WTC11 (cell line): ENCODE data around the gene LGI4. TPM values are rescaled to one million over a fixed set of nuclear protein-coding genes. Genes with fewer than 3 reads are reported as not detected.

ENCODE experiments used
- ATAC-seq: fragments of 200-7000 bp; cut with Tn5 transposase; 2 replicates; pipeline ENCODE4 v1.10.0; 2021; ENCODE audit warnings: mild to moderate bottlenecking, moderate library complexity
- CTCF ChIA-PET: fragments of 300-600 bp; sonication (Branson Sonifier 250); formaldehyde crosslinking; loops from one replicate; lab custom pipeline; 2021; ENCODE audit warnings: antibody characterized with exemption; lab: Charles Lee
- POLR2A ChIA-PET: fragments of 350-600 bp; sonication (Branson Sonifier 250); formaldehyde crosslinking; loops from one replicate; lab custom pipeline; 2021; ENCODE audit warnings: antibody characterized with exemption; lab: Charles Lee
- DNase-seq: peaks from one replicate; pipeline ENCODE4 v3.0.0; 2021; ENCODE audit warnings: low spot score
- H3K27ac Mint-ChIP-seq: 2 replicates; pipeline ENCODE4 v1.8.0; 2021; ENCODE audit warnings: mixed read lengths
- H3K27me3 Mint-ChIP-seq: 2 replicates; pipeline ENCODE4 v1.8.0; 2021; ENCODE audit warnings: low read depth, mild to moderate bottlenecking, moderate library complexity, mixed read lengths
- H3K36me3 Mint-ChIP-seq: 2 replicates; pipeline ENCODE4 v1.8.0; 2021; ENCODE audit warnings: mixed read lengths
- H3K4me1 Mint-ChIP-seq: 2 replicates; pipeline ENCODE4 v1.8.0; 2022; ENCODE audit warnings: mixed read lengths
- H3K4me3 Mint-ChIP-seq: 2 replicates; pipeline ENCODE4 v1.8.0; 2021; ENCODE audit warnings: mild to moderate bottlenecking, moderate library complexity, mixed read lengths
- H3K9me3 Mint-ChIP-seq: 2 replicates; pipeline ENCODE4 v1.8.0; 2021; ENCODE audit warnings: mixed read lengths
- E2F1 ChIP-seq: sonication (generic); formaldehyde crosslinking; IDR thresholded peaks from 2 replicates; pipeline ENCODE4 v1.8.0; 2022; ENCODE audit warnings: mild to moderate bottlenecking, missing genetic modification reagents
- ELF4 ChIP-seq: sonication (generic); formaldehyde crosslinking; IDR thresholded peaks from 2 replicates; pipeline ENCODE4 v1.8.1; 2022; ENCODE audit warnings: low read depth, mild to moderate bottlenecking, moderate library complexity, missing genetic modification reagents
- ESRRA ChIP-seq: sonication (generic); formaldehyde crosslinking; IDR thresholded peaks from 2 replicates; pipeline ENCODE4 v1.8.1; 2022; ENCODE audit warnings: mild to moderate bottlenecking, missing genetic modification reagents, borderline replicate concordance
- JAZF1 ChIP-seq: fragments of 250-450 bp; sonication (Bioruptor Pico); IDR thresholded peaks from 2 replicates; pipeline ENCODE4 v1.9.0; 2021; ENCODE audit warnings: moderate library complexity, mild to moderate bottlenecking, inconsistent platforms
- KAT7 ChIP-seq: sonication (generic); formaldehyde crosslinking; IDR thresholded peaks from 2 replicates; pipeline ENCODE4 v1.8.1; 2023; ENCODE audit warnings: missing genetic modification reagents, mild to moderate bottlenecking, borderline replicate concordance
- NFYB ChIP-seq: sonication (generic); formaldehyde crosslinking; conservative IDR thresholded peaks from 2 replicates; pipeline ENCODE4 v1.8.0; 2022; ENCODE audit warnings: low read depth, missing genetic modification reagents
- NR2C2 ChIP-seq: sonication (generic); formaldehyde crosslinking; IDR thresholded peaks from 2 replicates; pipeline ENCODE4 v1.8.0; 2022; ENCODE audit warnings: mild to moderate bottlenecking, missing genetic modification reagents
- OVOL2 ChIP-seq: fragments of 250-450 bp; sonication (Bioruptor Pico); IDR thresholded peaks from 2 replicates; pipeline ENCODE4 v1.9.0; 2021; ENCODE audit warnings: mild to moderate bottlenecking, borderline replicate concordance
- PRRX2 ChIP-seq: fragments of 250-450 bp; sonication (Bioruptor Pico); IDR thresholded peaks from 2 replicates; pipeline ENCODE4 v1.8.0; 2021; ENCODE audit warnings: mild to moderate bottlenecking
- SMAD4 ChIP-seq: sonication (generic); formaldehyde crosslinking; IDR thresholded peaks from 2 replicates; pipeline ENCODE4 v1.8.0; 2022; ENCODE audit warnings: mild to moderate bottlenecking, missing genetic modification reagents
- TCF7 ChIP-seq: sonication (generic); formaldehyde crosslinking; IDR thresholded peaks from 2 replicates; pipeline ENCODE4 v1.8.0; 2022; ENCODE audit warnings: mild to moderate bottlenecking, low read depth, missing genetic modification reagents, moderate library complexity
- TEAD1 ChIP-seq: sonication (generic); formaldehyde crosslinking; IDR thresholded peaks from 2 replicates; pipeline ENCODE4 v1.8.0; 2022; ENCODE audit warnings: mild to moderate bottlenecking, missing genetic modification reagents
- ZBTB21 ChIP-seq: sonication (generic); formaldehyde crosslinking; IDR thresholded peaks from 2 replicates; pipeline ENCODE4 v1.8.1; 2023; ENCODE audit warnings: mild to moderate bottlenecking, missing genetic modification reagents, borderline replicate concordance
- ZNF219 ChIP-seq: sonication (generic); formaldehyde crosslinking; IDR thresholded peaks from 2 replicates; pipeline ENCODE4 v1.8.0; 2023; ENCODE audit warnings: missing genetic modification reagents, mild to moderate bottlenecking, borderline replicate concordance
- ZNF281 ChIP-seq: sonication (generic); formaldehyde crosslinking; IDR thresholded peaks from 2 replicates; pipeline ENCODE4 v1.8.0; 2023; ENCODE audit warnings: mild to moderate bottlenecking, missing genetic modification reagents
- ZNF423 ChIP-seq: fragments of 250-450 bp; sonication (Bioruptor Pico); IDR thresholded peaks from 2 replicates; pipeline ENCODE4 v2.1.2; 2022; ENCODE audit warnings: mild to moderate bottlenecking, moderate library complexity
- ZNF512 ChIP-seq: sonication (generic); formaldehyde crosslinking; IDR thresholded peaks from 2 replicates; pipeline ENCODE4 v1.8.1; 2022; ENCODE audit warnings: missing genetic modification reagents, borderline replicate concordance
- total RNA-seq: library from RNA; stranded (reverse); gene quantifications from 3 replicates; pipeline ENCODE4 v1.2.3, GENCODE V29; 2021
- TF ChIP-seq, protein P1 (sequence below): fragments of 250-450 bp; sonication (Bioruptor Pico); IDR thresholded peaks from 2 replicates; pipeline ENCODE4 v1.8.0; 2021; ENCODE audit warnings: mild to moderate bottlenecking
- TF ChIP-seq, protein P2 (sequence below): sonication (generic); formaldehyde crosslinking; IDR thresholded peaks from 2 replicates; pipeline ENCODE4 v1.8.1; 2022; ENCODE audit warnings: low read depth, missing genetic modification reagents, borderline replicate concordance
- TF ChIP-seq, protein P3 (sequence below): fragments of 250-450 bp; sonication (Bioruptor Pico); IDR thresholded peaks from 2 replicates; pipeline ENCODE4 v1.9.0; 2021; ENCODE audit warnings: mild to moderate bottlenecking

Gene LGI4
- total RNA-seq, 1 experiment from 2014 or later: 14.2 TPM

DNA sequence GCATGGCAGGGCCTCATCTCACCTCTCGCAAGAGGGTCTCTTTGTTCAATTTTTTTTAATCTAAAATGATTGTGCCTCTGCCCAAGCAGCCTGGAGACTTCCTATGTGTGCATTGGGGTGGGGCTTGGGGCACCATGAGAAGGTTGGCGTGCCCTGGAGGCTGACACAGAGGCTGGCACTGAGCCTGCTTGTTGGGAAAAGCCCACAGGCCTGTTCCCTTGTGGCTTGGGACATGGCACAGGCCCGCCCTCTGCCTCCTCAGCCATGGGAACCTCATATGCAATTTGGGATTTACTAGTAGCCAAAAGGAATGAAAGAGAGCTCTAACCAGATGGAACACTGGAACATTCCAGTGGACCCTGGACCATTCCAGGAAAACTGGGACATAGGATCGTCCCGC is 11.3 kb downstream of the LGI4 start (continued):
- no peak for TF ChIP-seq ZNF281
- TF ChIP-seq NR2C2: no peak
- no peak for TF ChIP-seq JAZF1 (CRISPR knock-in tag)
- TF ChIP-seq SMAD4 (CRISPR knock-in tag): no peak
- TF ChIP-seq, protein P1, sequence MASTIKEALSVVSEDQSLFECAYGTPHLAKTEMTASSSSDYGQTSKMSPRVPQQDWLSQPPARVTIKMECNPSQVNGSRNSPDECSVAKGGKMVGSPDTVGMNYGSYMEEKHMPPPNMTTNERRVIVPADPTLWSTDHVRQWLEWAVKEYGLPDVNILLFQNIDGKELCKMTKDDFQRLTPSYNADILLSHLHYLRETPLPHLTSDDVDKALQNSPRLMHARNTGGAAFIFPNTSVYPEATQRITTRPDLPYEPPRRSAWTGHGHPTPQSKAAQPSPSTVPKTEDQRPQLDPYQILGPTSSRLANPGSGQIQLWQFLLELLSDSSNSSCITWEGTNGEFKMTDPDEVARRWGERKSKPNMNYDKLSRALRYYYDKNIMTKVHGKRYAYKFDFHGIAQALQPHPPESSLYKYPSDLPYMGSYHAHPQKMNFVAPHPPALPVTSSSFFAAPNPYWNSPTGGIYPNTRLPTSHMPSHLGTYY (CRISPR knock-in tag): no peak
- no peak for TF ChIP-seq NFYB (CRISPR knock-in tag)
- no peak for TF ChIP-seq TEAD1
- no peak for TF ChIP-seq OVOL2 (CRISPR knock-in tag)
- TF ChIP-seq ZBTB21 (CRISPR knock-in tag): no peak
- no peak for TF ChIP-seq ESRRA
- no peak for TF ChIP-seq ZNF512 (CRISPR knock-in tag)
- TF ChIP-seq TCF7 (CRISPR knock-in tag): no peak
- no peak for TF ChIP-seq ZNF219 (CRISPR knock-in tag)
- TF ChIP-seq PRRX2 (CRISPR knock-in tag): no peak
- no peak for TF ChIP-seq ELF4 (CRISPR knock-in tag)
- TF ChIP-seq, all 79 proteins: peak for 0

- ChIA-PET POLR2A (no interaction called here), CTCF (interaction anchor here (0.8 to 5.8 kb wide), 5 partner anchors 8 to 78 kb away, joined by 3 to 46 read pairs (median 4); partner anchors contain the start of gene FXYD3)
- no peak overlapping the region for H3K27ac Mint-ChIP-seq
- TF ChIP-seq KAT7 (CRISPR knock-in tag) (no peak), ZNF423 (CRISPR knock-in tag) (peak; percentile 16; the same call in 1 of the 2 replicates)
- no peak overlapping the region for H3K4me3 Mint-ChIP-seq
- DNase-seq: no peak
- ATAC-seq: no peak
- no peaks in the 10 kb centered on the region for H3K9me3 Mint-ChIP-seq
- H3K27me3 Mint-ChIP-seq: peaks cover 4% of the 10 kb centered on the region
- H3K4me1 Mint-ChIP-seq: peaks cover 35% of the 10 kb centered on the region
- no peaks in the 10 kb centered on the region for H3K36me3 Mint-ChIP-seq
Measured at GRCh38 chr19:35122687-35123551, 11.9 kb downstream of the LGI4 start.

DNA sequence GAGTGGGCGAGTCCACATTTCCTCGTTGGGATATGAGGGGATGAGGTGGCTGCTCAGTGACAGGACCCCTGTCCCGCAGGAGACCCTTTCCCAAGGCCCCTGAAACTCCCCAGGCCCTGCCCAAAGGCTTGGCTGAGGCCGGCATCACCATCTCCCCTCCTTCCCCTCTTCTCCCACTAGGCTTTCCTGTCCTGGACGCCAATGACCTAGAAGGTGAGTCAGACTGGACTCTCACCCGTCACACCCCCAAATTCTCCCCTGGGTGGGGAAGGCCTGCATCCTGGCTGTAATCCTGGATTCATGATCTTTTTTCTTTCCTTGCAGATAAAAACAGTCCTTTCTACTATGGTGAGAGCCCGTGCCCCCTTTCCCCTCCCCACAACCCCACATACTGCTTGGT is 14.0 kb downstream of the LGI4 start:
- no peak overlapping the region for H3K4me3 Mint-ChIP-seq
- no peak overlapping the region for H3K27ac Mint-ChIP-seq
- ATAC-seq (no peak), DNase-seq (no peak)
- no peaks in the 10 kb centered on the region for H3K36me3 Mint-ChIP-seq
- ChIA-PET POLR2A (no interaction called here), CTCF (interaction anchor here (0.9 to 1.0 kb wide), 2 partner anchors 65 to 105 kb away, joined by 3 read pairs; no protein-coding TSS in a partner anchor)
- peaks cover 4% of the 10 kb centered on the region for H3K27me3 Mint-ChIP-seq
- no peaks in the 10 kb centered on the region for H3K9me3 Mint-ChIP-seq
- H3K4me1 Mint-ChIP-seq: peaks cover 39% of the 10 kb centered on the region
- TF ChIP-seq E2F1 (CRISPR knock-in tag): no peak
- TF ChIP-seq, protein P2, sequence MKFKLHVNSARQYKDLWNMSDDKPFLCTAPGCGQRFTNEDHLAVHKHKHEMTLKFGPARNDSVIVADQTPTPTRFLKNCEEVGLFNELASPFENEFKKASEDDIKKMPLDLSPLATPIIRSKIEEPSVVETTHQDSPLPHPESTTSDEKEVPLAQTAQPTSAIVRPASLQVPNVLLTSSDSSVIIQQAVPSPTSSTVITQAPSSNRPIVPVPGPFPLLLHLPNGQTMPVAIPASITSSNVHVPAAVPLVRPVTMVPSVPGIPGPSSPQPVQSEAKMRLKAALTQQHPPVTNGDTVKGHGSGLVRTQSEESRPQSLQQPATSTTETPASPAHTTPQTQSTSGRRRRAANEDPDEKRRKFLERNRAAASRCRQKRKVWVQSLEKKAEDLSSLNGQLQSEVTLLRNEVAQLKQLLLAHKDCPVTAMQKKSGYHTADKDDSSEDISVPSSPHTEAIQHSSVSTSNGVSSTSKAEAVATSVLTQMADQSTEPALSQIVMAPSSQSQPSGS (CRISPR knock-in tag): no peak
- TF ChIP-seq, protein P3, sequence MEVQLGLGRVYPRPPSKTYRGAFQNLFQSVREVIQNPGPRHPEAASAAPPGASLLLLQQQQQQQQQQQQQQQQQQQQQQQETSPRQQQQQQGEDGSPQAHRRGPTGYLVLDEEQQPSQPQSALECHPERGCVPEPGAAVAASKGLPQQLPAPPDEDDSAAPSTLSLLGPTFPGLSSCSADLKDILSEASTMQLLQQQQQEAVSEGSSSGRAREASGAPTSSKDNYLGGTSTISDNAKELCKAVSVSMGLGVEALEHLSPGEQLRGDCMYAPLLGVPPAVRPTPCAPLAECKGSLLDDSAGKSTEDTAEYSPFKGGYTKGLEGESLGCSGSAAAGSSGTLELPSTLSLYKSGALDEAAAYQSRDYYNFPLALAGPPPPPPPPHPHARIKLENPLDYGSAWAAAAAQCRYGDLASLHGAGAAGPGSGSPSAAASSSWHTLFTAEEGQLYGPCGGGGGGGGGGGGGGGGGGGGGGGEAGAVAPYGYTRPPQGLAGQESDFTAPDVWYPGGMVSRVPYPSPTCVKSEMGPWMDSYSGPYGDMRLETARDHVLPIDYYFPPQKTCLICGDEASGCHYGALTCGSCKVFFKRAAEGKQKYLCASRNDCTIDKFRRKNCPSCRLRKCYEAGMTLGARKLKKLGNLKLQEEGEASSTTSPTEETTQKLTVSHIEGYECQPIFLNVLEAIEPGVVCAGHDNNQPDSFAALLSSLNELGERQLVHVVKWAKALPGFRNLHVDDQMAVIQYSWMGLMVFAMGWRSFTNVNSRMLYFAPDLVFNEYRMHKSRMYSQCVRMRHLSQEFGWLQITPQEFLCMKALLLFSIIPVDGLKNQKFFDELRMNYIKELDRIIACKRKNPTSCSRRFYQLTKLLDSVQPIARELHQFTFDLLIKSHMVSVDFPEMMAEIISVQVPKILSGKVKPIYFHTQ: no peak
